ENCODE data around the gene SAP30BP. TPM values are rescaled to one million over a fixed set of nuclear protein-coding genes. Genes with fewer than 3 reads are reported as not detected.

The SAP30BP gene
- total and polyA plus RNA-seq, 2 experiments from 2014 or later: 44.9 to 97.9 TPM

DNA sequence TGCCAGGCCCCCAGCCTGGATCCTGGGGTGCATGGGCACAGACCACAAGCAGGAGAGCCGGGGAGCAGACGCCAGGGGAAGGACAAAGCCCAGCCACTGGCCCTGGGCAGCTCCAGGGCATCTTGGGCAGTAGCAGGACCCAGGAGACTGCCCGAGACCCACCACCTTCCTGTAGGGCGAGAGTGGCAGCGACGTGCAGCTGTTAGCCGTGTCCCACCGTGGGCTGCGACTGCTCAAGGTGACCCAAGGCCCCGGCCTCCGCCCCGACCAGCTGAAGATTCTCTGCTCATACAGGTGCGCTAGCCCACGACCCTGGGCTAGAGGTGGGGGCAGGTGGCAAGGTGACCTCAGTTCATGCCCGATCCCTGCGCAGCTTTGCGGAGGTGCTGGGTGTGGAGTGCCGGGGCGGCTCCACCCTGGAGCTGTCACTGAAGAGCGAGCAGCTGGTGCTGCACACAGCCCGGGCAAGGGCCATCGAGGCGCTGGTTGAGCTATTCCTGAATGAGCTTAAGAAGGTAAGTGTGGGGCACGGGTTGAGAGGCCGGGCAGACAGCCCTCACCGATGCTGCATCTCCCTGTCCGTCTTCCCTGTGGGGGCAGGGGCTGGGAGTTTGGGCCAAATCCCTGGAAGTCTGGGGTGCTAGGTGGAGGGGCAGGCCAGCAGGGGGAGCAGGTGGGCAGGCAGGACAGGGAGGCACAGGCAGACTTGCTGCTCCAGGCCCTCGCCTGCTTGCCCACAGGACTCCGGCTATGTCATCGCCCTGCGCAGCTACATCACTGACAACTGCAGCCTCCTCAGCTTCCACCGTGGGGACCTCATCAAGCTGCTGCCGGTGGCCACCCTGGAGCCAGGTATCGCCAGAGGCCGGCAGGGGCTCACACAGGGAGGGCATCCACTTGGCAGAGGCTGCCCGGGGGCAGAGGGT is 47.4 kb upstream of the SAP30BP start (continued):
- TF ChIP-seq EZH2 (IDR thresholded peaks at IDR 0.05; ENCODE audit: low read depth, unreplicated experiment): no peak

DNA sequence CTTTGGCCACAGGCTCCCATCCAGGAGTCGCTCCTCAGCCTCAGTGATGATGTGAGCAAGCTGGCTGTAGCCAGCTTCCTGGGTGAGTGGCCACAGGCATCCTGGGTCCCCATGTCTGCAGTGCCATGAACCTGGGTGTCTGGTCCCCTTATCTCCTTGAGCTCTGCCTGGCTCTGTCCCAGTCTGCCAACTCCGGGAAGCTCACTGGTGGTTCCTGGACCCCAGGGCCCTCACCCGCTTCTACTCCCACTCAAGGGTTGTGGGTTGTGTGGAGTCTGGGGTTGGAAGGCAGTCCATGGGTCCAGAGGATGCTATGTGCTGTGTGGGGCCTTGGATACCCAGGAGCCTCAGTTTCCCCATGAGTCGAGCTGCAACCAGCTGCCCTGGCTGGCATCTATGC is 45.6 kb upstream of the SAP30BP start:
- H3K4me1 Mint-ChIP-seq: peaks cover 3% of the 10 kb centered on the region; the same call in 1 of the 3 replicates
- TF ChIP-seq, protein P1, sequence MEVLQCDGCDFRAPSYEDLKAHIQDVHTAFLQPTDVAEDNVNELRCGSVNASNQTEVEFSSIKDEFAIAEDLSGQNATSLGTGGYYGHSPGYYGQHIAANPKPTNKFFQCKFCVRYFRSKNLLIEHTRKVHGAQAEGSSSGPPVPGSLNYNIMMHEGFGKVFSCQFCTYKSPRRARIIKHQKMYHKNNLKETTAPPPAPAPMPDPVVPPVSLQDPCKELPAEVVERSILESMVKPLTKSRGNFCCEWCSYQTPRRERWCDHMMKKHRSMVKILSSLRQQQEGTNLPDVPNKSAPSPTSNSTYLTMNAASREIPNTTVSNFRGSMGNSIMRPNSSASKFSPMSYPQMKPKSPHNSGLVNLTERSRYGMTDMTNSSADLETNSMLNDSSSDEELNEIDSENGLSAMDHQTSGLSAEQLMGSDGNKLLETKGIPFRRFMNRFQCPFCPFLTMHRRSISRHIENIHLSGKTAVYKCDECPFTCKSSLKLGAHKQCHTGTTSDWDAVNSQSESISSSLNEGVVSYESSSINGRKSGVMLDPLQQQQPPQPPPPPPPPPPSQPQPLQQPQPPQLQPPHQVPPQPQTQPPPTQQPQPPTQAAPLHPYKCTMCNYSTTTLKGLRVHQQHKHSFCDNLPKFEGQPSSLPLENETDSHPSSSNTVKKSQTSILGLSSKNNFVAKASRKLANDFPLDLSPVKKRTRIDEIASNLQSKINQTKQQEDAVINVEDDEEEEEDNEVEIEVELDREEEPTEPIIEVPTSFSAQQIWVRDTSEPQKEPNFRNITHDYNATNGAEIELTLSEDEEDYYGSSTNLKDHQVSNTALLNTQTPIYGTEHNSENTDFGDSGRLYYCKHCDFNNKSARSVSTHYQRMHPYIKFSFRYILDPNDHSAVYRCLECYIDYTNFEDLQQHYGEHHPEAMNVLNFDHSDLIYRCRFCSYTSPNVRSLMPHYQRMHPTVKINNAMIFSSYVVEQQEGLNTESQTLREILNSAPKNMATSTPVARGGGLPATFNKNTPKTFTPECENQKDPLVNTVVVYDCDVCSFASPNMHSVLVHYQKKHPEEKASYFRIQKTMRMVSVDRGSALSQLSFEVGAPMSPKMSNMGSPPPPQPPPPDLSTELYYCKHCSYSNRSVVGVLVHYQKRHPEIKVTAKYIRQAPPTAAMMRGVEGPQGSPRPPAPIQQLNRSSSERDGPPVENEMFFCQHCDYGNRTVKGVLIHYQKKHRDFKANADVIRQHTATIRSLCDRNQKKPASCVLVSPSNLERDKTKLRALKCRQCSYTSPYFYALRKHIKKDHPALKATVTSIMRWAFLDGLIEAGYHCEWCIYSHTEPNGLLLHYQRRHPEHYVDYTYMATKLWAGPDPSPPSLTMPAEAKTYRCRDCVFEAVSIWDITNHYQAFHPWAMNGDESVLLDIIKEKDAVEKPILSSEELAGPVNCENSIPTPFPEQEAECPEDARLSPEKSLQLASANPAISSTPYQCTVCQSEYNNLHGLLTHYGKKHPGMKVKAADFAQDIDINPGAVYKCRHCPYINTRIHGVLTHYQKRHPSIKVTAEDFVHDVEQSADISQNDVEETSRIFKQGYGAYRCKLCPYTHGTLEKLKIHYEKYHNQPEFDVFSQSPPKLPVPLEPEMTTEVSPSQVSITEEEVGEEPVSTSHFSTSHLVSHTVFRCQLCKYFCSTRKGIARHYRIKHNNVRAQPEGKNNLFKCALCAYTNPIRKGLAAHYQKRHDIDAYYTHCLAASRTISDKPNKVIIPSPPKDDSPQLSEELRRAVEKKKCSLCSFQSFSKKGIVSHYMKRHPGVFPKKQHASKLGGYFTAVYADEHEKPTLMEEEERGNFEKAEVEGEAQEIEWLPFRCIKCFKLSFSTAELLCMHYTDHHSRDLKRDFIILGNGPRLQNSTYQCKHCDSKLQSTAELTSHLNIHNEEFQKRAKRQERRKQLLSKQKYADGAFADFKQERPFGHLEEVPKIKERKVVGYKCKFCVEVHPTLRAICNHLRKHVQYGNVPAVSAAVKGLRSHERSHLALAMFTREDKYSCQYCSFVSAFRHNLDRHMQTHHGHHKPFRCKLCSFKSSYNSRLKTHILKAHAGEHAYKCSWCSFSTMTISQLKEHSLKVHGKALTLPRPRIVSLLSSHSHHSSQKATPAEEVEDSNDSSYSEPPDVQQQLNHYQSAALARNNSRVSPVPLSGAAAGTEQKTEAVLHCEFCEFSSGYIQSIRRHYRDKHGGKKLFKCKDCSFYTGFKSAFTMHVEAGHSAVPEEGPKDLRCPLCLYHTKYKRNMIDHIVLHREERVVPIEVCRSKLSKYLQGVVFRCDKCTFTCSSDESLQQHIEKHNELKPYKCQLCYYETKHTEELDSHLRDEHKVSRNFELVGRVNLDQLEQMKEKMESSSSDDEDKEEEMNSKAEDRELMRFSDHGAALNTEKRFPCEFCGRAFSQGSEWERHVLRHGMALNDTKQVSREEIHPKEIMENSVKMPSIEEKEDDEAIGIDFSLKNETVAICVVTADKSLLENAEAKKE (CRISPR knock-in tag; IDR thresholded peaks at IDR 0.05): no peak
- no peaks in the 10 kb centered on the region for H4K20me1 ChIP-seq (replicated peaks; ENCODE audit: insufficient read depth)

More for the DNA sequence above, 45.6 kb upstream of the SAP30BP start:
- H3K27ac ChIP-seq (ENCODE audit: low read depth): no peak overlapping the region
- Mint-ChIP-seq H3K27ac (no peak overlapping the region), H3K36me3 (ENCODE audit: low read depth) (no peaks in the 10 kb centered on the region), H3K9me3 (no peaks in the 10 kb centered on the region; the same call in 2 of the 3 replicates), H3K4me3 (no peak overlapping the region), H3K27me3 (ENCODE audit: insufficient read depth, low read depth, poor library complexity) (peaks cover 31% of the 10 kb centered on the region)
- H3K36me3 ChIP-seq (ENCODE audit: insufficient read depth): no peaks in the 10 kb centered on the region
- H3K27me3 ChIP-seq (ENCODE audit: insufficient read depth): no peaks in the 10 kb centered on the region
- no peaks in the 10 kb centered on the region for H3K79me2 ChIP-seq (replicated peaks; ENCODE audit: insufficient read depth)
- no peaks in the 10 kb centered on the region for H3K4me1 ChIP-seq (ENCODE audit: insufficient read depth)
- ATAC-seq (no peak), DNase-seq (ENCODE audit: low spot score) (no peak)
- H2AFZ ChIP-seq: no peak overlapping the region
- no peak overlapping the region for H3K4me2 ChIP-seq
- no peaks in the 10 kb centered on the region for H3F3A ChIP-seq (replicated peaks; ENCODE audit: low read depth)
- no peaks in the 10 kb centered on the region for H3K9me2 ChIP-seq (ENCODE audit: insufficient read depth)
- H3K4me3 ChIP-seq: no peak overlapping the region

Measured in GM23338 (cell line).